ENCODE data around the gene CLEC7A.

The CLEC7A gene

DNA sequence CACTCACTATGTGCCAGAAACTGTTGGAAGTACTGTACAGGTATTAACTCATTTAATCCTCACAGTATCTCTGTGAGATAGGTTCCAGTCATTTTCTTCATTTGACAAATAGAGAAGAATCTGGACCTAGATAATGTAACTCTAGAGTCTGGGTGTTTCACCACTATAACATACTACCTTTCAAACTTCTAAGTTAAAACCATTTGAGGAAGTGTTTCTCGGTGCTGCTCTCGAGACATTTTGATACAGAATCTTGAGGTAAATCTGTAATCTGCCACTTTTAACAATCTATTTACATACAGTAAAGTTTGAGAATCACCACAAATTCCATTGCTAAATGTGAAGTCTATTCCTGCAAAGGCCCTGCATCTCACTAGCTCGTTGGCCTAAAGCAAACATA is 33.1 kb upstream of the CLEC7A start:
- no peak for TF ChIP-seq POLR2AphosphoS5 (IDR thresholded peaks at IDR 0.05; ENCODE audit: low read depth, low read length)
- no peak for TF ChIP-seq TAF1 (IDR thresholded peaks at IDR 0.05; ENCODE audit: borderline replicate concordance, insufficient read depth, low read length)
- TF ChIP-seq SIN3A (IDR thresholded peaks at IDR 0.05; ENCODE audit: borderline replicate concordance, insufficient read depth, low read length) = no peak
- TF ChIP-seq, protein P1, sequence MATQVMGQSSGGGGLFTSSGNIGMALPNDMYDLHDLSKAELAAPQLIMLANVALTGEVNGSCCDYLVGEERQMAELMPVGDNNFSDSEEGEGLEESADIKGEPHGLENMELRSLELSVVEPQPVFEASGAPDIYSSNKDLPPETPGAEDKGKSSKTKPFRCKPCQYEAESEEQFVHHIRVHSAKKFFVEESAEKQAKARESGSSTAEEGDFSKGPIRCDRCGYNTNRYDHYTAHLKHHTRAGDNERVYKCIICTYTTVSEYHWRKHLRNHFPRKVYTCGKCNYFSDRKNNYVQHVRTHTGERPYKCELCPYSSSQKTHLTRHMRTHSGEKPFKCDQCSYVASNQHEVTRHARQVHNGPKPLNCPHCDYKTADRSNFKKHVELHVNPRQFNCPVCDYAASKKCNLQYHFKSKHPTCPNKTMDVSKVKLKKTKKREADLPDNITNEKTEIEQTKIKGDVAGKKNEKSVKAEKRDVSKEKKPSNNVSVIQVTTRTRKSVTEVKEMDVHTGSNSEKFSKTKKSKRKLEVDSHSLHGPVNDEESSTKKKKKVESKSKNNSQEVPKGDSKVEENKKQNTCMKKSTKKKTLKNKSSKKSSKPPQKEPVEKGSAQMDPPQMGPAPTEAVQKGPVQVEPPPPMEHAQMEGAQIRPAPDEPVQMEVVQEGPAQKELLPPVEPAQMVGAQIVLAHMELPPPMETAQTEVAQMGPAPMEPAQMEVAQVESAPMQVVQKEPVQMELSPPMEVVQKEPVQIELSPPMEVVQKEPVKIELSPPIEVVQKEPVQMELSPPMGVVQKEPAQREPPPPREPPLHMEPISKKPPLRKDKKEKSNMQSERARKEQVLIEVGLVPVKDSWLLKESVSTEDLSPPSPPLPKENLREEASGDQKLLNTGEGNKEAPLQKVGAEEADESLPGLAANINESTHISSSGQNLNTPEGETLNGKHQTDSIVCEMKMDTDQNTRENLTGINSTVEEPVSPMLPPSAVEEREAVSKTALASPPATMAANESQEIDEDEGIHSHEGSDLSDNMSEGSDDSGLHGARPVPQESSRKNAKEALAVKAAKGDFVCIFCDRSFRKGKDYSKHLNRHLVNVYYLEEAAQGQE (IDR thresholded peaks at IDR 0.05; ENCODE audit: insufficient read depth in 1 of 2, low read depth in 2 of 2, low read length in 2 of 2) = no peak
- TF ChIP-seq FOXP2 (optimal IDR thresholded peaks at IDR 0.05; ENCODE audit: borderline replicate concordance, extremely low read depth, extremely low read length, insufficient read depth) = no peak

DNA sequence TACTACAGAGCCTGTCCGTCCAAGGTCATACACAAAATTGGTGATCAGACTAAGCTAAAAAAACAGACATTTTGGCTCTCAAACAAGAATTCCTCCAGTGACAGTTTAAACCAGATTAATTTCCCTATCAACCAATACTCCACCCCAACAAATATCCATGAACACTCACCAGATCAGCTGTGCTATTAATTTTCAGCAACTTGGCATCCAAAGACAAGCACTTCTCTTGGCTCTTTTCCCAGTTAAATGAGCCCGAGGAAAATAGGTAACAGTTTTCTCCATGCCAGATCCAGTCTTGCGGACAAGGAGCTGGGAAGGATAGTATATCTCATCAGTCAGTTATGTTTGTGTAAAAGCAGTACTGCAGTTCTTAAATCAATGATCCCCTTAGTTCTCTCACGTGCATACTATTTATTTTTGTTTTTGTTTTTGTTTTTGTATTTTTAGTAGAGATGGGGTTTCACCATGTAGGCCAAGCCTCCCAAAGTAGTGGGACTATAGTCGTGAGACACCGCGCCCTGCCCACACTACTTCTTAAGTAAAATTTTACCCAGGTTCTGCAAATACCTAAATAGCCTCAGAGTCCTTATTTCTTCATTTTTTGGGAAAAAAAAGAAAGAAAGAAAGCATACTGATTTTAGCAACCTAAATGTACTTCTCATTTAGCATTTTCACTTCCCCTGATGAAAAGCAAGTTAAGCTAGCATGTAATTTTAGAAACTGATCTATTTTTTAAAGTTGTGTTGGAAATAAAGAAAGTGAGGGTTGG is 30.8 kb upstream of the CLEC7A start:
- TF ChIP-seq TAF1 (IDR thresholded peaks at IDR 0.05; ENCODE audit: borderline replicate concordance, insufficient read depth, low read length) (no peak), SIN3A (IDR thresholded peaks at IDR 0.05; ENCODE audit: borderline replicate concordance, insufficient read depth, low read length) (no peak), FOXP2 (optimal IDR thresholded peaks at IDR 0.05; ENCODE audit: borderline replicate concordance, extremely low read depth, extremely low read length, insufficient read depth) (no peak), POLR2AphosphoS5 (IDR thresholded peaks at IDR 0.05; ENCODE audit: low read depth, low read length) (no peak)
- TF ChIP-seq, protein P1 (IDR thresholded peaks at IDR 0.05; ENCODE audit: insufficient read depth in 1 of 2, low read depth in 2 of 2, low read length in 2 of 2) = no peak

DNA sequence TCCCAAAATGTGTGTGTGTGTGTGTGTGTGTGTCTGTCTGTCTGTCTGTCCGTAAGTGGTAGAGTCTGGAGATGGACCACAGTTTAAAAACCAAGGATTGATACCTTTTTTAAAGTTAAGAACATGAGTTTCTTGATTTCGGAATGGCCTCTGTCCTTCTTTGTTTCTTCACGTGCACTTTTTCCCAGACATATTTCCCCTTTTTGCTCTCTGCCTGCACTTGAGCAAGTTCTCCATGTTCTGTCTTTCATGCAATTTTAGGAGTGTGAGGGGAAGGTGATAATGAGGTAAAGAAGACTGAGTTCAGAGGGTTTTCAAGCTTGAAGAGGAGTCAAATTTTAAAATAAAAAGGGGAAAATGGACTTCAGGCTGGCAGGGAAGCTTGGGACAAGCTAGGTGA is 29.3 kb upstream of the CLEC7A start:
- TF ChIP-seq, protein P1 (IDR thresholded peaks at IDR 0.05; ENCODE audit: insufficient read depth in 1 of 2, low read depth in 2 of 2, low read length in 2 of 2) = no peak
- TF ChIP-seq FOXP2 (optimal IDR thresholded peaks at IDR 0.05; ENCODE audit: borderline replicate concordance, extremely low read depth, extremely low read length, insufficient read depth) (no peak), POLR2AphosphoS5 (IDR thresholded peaks at IDR 0.05; ENCODE audit: low read depth, low read length) (no peak), SIN3A (IDR thresholded peaks at IDR 0.05; ENCODE audit: borderline replicate concordance, insufficient read depth, low read length) (no peak), TAF1 (IDR thresholded peaks at IDR 0.05; ENCODE audit: borderline replicate concordance, insufficient read depth, low read length) (no peak)

DNA sequence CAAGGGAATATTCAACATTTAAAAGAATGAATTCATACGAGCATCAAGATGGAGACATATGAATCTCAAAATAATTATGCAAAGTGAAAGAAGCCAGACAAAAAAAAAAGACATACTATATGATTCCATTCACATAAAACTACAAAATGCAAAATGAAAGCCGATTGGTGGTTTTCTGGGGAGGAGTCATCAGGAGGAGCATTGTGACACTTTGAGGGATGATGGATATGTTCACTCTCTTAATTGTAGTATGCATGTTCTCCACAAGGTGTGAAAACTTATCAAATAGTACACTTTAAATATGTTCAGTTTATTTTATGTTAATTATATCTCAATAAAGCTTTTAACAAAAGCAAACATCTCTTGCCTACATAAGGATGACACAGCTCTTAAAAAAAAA is 28.4 kb upstream of the CLEC7A start:
- TF ChIP-seq TAF1 (IDR thresholded peaks at IDR 0.05; ENCODE audit: borderline replicate concordance, insufficient read depth, low read length) (no peak), FOXP2 (optimal IDR thresholded peaks at IDR 0.05; ENCODE audit: borderline replicate concordance, extremely low read depth, extremely low read length, insufficient read depth) (no peak), SIN3A (IDR thresholded peaks at IDR 0.05; ENCODE audit: borderline replicate concordance, insufficient read depth, low read length) (no peak), POLR2AphosphoS5 (IDR thresholded peaks at IDR 0.05; ENCODE audit: low read depth, low read length) (no peak)
- TF ChIP-seq, protein P1 (IDR thresholded peaks at IDR 0.05; ENCODE audit: insufficient read depth in 1 of 2, low read depth in 2 of 2, low read length in 2 of 2) = no peak

Data from PFSK-1 (cell line).